NT2/D1 (cell line): ENCODE results near the gene PRKN.

Experiments used
- DNase-seq: peaks from one replicate; pipeline ENCODE4 v3.0.0-alpha.2; 2011; ENCODE audit warnings: low read depth, low spot score
- H3K27me3 ChIP-seq: 2 replicates; pipeline ENCODE4 v1.6.0; 2011; ENCODE audit warnings: mild to moderate bottlenecking; ENCODE audit not compliant: insufficient read length, insufficient read depth
- H3K36me3 ChIP-seq: 2 replicates; pipeline ENCODE4 v1.6.1; 2011; ENCODE audit warnings: mild to moderate bottlenecking, low read length, mixed read lengths; ENCODE audit not compliant: insufficient read depth, insufficient read length
- H3K4me1 ChIP-seq: 2 replicates; pipeline ENCODE4 v1.5.1; 2011; ENCODE audit not compliant: insufficient read depth, insufficient read length
- H3K4me3 ChIP-seq: 2 replicates; pipeline ENCODE4 v1.5.1; 2011; ENCODE audit warnings: low read depth; ENCODE audit not compliant: insufficient read length
- H3K9ac ChIP-seq: 2 replicates; pipeline ENCODE4 v1.6.0; 2011; ENCODE audit warnings: low read depth; ENCODE audit not compliant: insufficient read length
- H3K9me3 ChIP-seq: 2 replicates; pipeline ENCODE4 v1.5.1; 2011; ENCODE audit warnings: mild to moderate bottlenecking, low read length; ENCODE audit not compliant: insufficient read depth
- SUZ12 ChIP-seq: IDR thresholded peaks from 2 replicates; pipeline ENCODE4 v1.6.1; 2011; ENCODE audit not compliant: insufficient read length, insufficient read depth; ENCODE audit errors: extremely low read depth
- YY1 ChIP-seq: IDR thresholded peaks from 2 replicates; pipeline ENCODE4 v1.6.1; 2011; ENCODE audit not compliant: insufficient read length, insufficient read depth
- ZNF274 ChIP-seq: IDR thresholded peaks from 2 replicates; pipeline ENCODE4 v1.6.1; 2011; ENCODE audit warnings: mild to moderate bottlenecking, low read depth, low read length

The PRKN gene

DNA sequence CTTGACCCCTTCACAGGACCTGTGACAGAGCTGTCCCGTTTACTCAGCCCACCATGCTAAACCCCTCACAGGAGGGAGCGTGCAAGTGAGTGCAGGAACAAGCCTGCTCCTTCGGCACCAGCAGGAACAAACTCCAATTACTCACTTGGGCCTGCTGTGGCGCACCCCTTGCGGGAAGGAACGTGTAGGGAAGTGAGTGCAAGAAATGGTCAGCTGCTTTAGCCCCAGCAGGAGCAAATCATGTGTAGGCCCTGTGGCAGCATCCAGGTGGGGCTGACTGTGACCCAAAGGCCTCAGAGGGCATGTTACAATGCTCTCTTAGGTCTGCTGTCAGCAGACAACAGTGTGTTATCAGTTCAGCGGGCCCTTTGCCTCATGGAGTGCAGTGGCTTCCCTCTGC lies 574.4 kb downstream of the PRKN start:
- no peak for DNase-seq
- Histone ChIP-seq H3K4me1 (no peaks in the 10 kb centered on the region), H3K4me3 (no peak overlapping the region), H3K9ac (no peak overlapping the region), H3K9me3 (no peaks in the 10 kb centered on the region; the same call in 1 of the 2 replicates), H3K36me3 (no peaks in the 10 kb centered on the region), H3K27me3 (no peaks in the 10 kb centered on the region)
- TF ChIP-seq SUZ12 (no peak), YY1 (no peak), ZNF274 (no peak)

DNA sequence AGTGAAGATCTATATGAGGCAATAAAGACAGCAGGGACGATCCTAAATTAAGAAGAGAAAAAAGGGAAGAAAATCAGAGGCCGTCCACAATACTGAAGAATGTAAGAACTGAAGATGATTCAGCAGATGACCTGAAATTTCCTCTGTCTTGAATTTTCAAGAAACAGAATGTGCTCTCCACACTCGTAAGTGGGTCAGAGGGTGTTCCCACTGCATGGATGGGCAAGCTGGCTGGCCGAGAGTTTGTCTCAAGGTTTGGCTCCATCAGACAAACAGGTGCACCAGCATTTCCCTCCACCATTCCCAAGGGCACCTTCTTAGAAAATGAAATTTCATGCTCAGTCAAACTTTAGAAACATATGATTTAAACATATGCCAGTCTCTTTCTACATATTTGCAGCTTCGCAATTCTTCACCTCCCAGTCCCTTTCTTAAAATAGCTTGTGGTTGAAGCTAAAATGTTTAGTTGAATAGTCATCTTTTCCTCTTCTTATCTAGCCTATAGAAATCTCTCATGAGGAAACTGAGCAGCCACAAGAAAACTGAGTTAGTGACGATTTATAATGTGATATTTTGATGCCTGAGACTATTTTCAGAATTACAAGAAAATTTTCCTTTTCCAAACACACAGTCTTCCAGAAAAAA lies 576.4 kb downstream of the PRKN start:
- H3K4me3 ChIP-seq, result no peak overlapping the region
- H3K36me3 ChIP-seq, result no peaks in the 10 kb centered on the region
- no peak for DNase-seq
- no peak overlapping the region for H3K9ac ChIP-seq
- no peaks in the 10 kb centered on the region for H3K27me3 ChIP-seq
- TF ChIP-seq ZNF274 (no peak), SUZ12 (no peak), YY1 (no peak)
- H3K4me1 ChIP-seq, result no peaks in the 10 kb centered on the region
- no peaks in the 10 kb centered on the region; the same call in 1 of the 2 replicates for H3K9me3 ChIP-seq

DNA sequence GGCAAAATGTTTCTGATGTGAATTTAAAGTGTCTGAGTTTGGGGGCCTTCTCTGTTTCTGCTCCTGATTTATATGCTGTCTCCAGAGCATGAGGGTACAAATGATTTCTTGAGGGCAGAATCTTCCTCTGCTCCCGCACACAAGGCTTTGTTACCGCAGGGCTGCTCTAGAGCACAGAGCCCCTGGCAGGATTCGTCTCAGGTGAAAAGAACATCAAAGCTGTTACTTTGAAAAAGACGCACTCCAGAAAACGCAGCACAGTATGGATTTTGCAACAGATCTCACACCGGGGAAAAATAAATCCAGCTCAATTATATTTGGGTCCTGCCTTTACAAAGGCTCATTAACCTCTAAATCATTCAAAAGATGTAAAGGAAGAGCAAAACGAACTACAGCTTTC lies 577.3 kb downstream of the PRKN start:
- H3K9me3 ChIP-seq, result no peaks in the 10 kb centered on the region; the same call in 1 of the 2 replicates
- no peaks in the 10 kb centered on the region for H3K36me3 ChIP-seq
- H3K9ac ChIP-seq, result no peak overlapping the region
- no peak for TF ChIP-seq SUZ12
- TF ChIP-seq ZNF274, result no peak
- no peak for TF ChIP-seq YY1
- no peaks in the 10 kb centered on the region for H3K4me1 ChIP-seq
- no peak overlapping the region for H3K4me3 ChIP-seq
- no peaks in the 10 kb centered on the region for H3K27me3 ChIP-seq
- DNase-seq, result no peak

GRCh38 chr6:162149786-162150185 lies 577.8 kb downstream of the PRKN start:
- Histone ChIP-seq H3K36me3 (no peaks in the 10 kb centered on the region), H3K4me3 (no peak overlapping the region), H3K9ac (no peak overlapping the region), H3K4me1 (no peaks in the 10 kb centered on the region), H3K9me3 (no peaks in the 10 kb centered on the region; the same call in 1 of the 2 replicates), H3K27me3 (no peaks in the 10 kb centered on the region)
- no peak for DNase-seq
- TF ChIP-seq YY1 (no peak), SUZ12 (no peak), ZNF274 (no peak)

- Histone ChIP-seq H3K4me3 (no peak overlapping the region), H3K9me3 (no peaks in the 10 kb centered on the region), H3K36me3 (no peaks in the 10 kb centered on the region), H3K4me1 (no peaks in the 10 kb centered on the region), H3K27me3 (no peaks in the 10 kb centered on the region), H3K9ac (no peak overlapping the region)
- DNase-seq, result no peak
- TF ChIP-seq YY1 (no peak), ZNF274 (no peak), SUZ12 (no peak)
These were observed 579.8 kb downstream of the PRKN start for GRCh38 chr6:162147805-162148204.

DNA sequence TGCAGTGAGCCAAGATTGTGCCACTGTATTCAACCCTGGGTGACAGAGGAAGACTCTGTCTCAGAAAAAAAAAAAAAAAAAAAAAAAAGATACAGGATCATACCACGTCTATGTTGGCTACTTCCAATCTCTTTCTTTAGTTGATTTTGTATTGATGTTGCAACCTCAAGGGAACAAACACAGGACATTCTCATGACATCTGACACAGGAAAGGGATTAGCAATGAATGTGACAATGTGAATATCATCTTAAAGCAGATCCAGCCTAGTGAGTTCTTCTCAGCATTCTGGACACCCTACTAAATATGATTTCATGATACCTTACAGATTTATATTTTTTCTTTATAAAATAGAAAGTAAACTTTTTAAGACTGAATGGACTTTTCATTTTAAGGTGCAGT lies 580.3 kb downstream of the PRKN start:
- no peak overlapping the region for H3K4me3 ChIP-seq
- no peak overlapping the region for H3K9ac ChIP-seq
- no peak for DNase-seq
- H3K4me1 ChIP-seq, result no peaks in the 10 kb centered on the region
- no peaks in the 10 kb centered on the region for H3K9me3 ChIP-seq
- TF ChIP-seq YY1 (no peak), ZNF274 (no peak), SUZ12 (no peak)
- H3K36me3 ChIP-seq, result no peaks in the 10 kb centered on the region
- H3K27me3 ChIP-seq, result no peaks in the 10 kb centered on the region

DNA sequence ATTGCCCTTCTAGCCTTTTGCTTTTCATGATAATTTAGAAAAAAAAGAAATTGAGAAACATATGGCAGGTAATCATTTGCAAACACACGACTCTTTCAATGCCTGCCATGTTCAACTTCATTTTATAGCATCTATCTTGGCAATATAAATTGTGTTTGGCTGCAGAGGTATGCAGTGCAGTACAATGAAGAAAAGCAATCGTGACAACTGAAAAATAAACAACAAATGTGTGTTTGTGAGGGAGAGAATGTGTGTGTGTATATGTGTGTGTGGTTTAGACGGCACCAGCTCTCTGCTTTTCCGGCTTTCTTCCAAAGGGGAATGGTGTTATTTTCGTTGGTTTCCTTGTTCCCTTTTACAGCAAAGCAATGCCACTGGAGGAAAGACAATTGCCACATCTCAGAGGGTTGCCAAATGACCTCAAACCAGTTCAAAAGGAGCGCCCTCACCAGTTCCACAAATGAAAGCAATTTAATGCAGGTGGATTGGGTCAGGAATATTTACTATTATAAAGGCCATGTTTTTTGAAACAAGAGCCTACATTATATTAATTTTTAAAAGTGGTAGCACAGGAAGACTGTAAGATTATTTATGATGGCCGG lies 587.2 kb downstream of the PRKN start:
- Histone ChIP-seq H3K36me3 (no peaks in the 10 kb centered on the region), H3K4me3 (no peak overlapping the region), H3K4me1 (no peaks in the 10 kb centered on the region), H3K9me3 (0 out of 2 replicates have a peak, but pooled peaks cover 5% of the 10 kb centered on the region), H3K9ac (no peak overlapping the region), H3K27me3 (no peaks in the 10 kb centered on the region)
- DNase-seq, result no peak
- no peak for TF ChIP-seq SUZ12
- no peak for TF ChIP-seq YY1
- no peak for TF ChIP-seq ZNF274
